Erythroblast (primary cell): ENCODE data around the gene TNNT2.

Experiments
- GATA1 ChIP-seq: IDR thresholded peaks from 2 replicates; pipeline ENCODE4 v1.6.1; 2011; ENCODE audit warnings: low read depth, mild to moderate bottlenecking, control low read depth, low read length, moderate library complexity
- POLR2A ChIP-seq: IDR thresholded peaks from 2 replicates; pipeline ENCODE4 v1.6.1; 2011; ENCODE audit warnings: mild to moderate bottlenecking, low read length

DNA sequence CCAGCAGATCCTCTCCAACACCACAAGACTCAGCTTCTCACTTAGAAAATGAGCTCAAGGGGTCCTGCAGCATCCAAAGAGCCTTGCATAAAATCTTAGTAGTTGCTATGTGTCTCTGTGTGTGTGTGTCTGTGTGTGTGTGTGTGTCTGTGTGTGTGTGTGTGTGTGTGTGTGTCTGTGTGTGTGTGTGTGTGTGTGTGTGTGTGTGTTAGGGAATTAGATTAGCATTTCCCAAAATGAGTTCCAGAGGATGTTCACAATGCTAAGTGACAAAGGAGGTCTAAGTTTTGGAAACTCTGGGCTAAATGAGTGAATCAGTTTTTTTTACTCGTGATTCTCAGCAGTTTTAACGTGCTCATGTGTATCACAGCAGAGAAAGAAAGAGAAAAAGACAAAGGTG lies 30.5 kb downstream of the TNNT2 start:
- no peak for TF ChIP-seq POLR2A
- TF ChIP-seq GATA1 = no peak
